HG02973 (cell line): ENCODE measurements around the gene CSNK1D.
"Not testable (repeated sequence)": the region's sequence is repeated elsewhere in the genome, so short reads cannot be mapped to it uniquely, and the experiment has no call there.

Experiments used
- ATAC-seq: cut with Tn5 transposase; IDR thresholded peaks from one replicate; pipeline ENCODE4 v1.9.1; 2021; ENCODE audit warnings: moderate library complexity; ENCODE audit not compliant: unreplicated experiment

CSNK1D gene

GRCh38 chr17:82216301-82217119 is 57.0 kb downstream of the CSNK1D start:
- no peak for ATAC-seq

GRCh38 chr17:82215972-82216300 is 57.6 kb downstream of the CSNK1D start:
- no peak for ATAC-seq

- no peak for ATAC-seq
Observed at GRCh38 chr17:82215095-82215971, 58.2 kb downstream of the CSNK1D start.

- no peak for ATAC-seq
Observed at GRCh38 chr17:82214012-82214628, 59.4 kb downstream of the CSNK1D start.

GRCh38 chr17:82213251-82214011 is 60.1 kb downstream of the CSNK1D start:
- peak; percentile 13 for ATAC-seq

- peak; percentile 55 for ATAC-seq
Observed at GRCh38 chr17:82212331-82213250, 60.9 kb downstream of the CSNK1D start, which contains the start of gene CCDC57. CCDC57 (minus strand) TSS chr17:82212842; CDS start chr17:82201944, 10,898 bp downstream.

- ATAC-seq: not testable (repeated sequence)
Observed at GRCh38 chr17:82210655-82211054, 62.8 kb downstream of the CSNK1D start.

- peak; percentile 53 for ATAC-seq
Observed at GRCh38 chr17:82205720-82206508, 67.6 kb downstream of the CSNK1D start.

GRCh38 chr17:82204831-82205719 is 68.4 kb downstream of the CSNK1D start:
- no peak for ATAC-seq

- ATAC-seq: no peak
Observed at GRCh38 chr17:82203920-82204319, 69.6 kb downstream of the CSNK1D start.

GRCh38 chr17:82202981-82203380 is 70.5 kb downstream of the CSNK1D start:
- ATAC-seq: no peak

- ATAC-seq: no peak
Observed at GRCh38 chr17:82201498-82201910, 72.0 kb downstream of the CSNK1D start.

GRCh38 chr17:82200743-82201497 is 72.6 kb downstream of the CSNK1D start:
- no peak for ATAC-seq

- no peak for ATAC-seq
Observed at GRCh38 chr17:82200135-82200534, 73.4 kb downstream of the CSNK1D start.

GRCh38 chr17:82199496-82199895 is 74.0 kb downstream of the CSNK1D start:
- no peak for ATAC-seq

- ATAC-seq: no peak
Observed at GRCh38 chr17:82198092-82198491, 75.4 kb downstream of the CSNK1D start.
